Measurements from ENCODE around the gene UBE3B.

UBE3B gene

GRCh38 chr12:109493938-109494337 is 16.5 kb downstream of the UBE3B start:
- no peak for DNase-seq (ENCODE audit: extremely low read depth in 1 of 2, low read depth in 1 of 2)

- no peak for DNase-seq (ENCODE audit: extremely low read depth in 1 of 2, low read depth in 1 of 2)
Observed at GRCh38 chr12:109494348-109494881, 17.0 kb downstream of the UBE3B start.

GRCh38 chr12:109495012-109495411 is 17.6 kb downstream of the UBE3B start:
- DNase-seq (ENCODE audit: extremely low read depth in 1 of 2, low read depth in 1 of 2) = no peak

- DNase-seq (ENCODE audit: extremely low read depth in 1 of 2, low read depth in 1 of 2) = no peak
Observed at GRCh38 chr12:109496306-109496705, 18.9 kb downstream of the UBE3B start.

DNA sequence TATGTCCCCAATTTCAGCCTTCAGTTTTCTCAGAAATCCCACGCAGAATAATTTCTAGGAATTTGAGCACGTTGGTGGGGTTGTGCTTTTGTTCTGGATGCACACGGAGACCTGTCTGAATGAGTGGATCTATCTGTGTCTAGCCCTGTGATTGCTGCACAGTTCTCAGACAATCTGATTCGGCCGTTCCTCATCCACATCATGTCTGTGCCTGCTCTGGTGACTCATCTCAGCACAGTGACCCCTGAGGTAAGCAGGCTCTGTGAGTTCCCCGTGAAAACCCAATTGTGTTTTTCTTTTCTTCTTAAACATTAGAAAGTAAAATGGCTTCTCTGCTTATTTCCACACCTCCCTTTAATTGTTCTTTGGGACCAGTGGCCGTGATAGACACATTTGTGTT is 20.2 kb downstream of the UBE3B start:
- DNase-seq (ENCODE audit: extremely low read depth in 1 of 2, low read depth in 1 of 2) = no peak

DNA sequence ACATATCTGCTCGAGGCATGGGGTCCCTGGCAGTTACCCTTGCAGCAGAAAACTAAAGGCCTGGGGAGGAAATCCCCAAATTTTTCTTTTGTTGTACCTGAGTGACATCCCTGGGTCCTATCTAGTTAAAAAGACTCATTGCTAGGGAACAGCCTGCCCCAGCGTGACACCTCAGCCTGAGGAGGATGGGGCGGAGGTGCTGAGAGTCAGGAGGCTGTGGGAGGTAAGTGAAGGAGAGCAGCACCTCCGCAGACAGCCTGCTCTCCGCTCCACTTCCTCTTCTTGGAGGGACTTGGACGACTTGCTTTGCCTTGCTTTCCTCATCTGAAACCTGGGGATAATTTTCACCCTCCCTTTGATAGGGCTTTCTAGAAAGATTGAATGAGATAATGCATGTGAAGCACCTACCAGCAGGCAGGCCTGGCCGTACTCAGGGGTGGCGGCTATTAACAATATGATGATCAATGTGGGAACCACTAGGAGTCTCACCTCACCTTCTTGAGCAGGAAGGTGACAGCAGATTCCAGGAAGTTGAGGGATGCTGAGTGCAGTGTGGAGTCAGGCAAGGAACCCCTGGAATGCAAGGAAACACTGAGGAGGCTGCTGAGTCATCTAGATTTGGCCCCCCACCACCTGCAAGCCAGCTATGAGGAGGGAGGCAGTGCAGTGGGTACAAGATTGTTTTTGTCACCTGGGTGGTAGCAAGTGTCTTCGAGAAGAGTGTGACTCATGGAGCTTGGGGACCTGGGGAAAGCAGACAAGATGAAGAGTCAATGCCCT is 23.2 kb downstream of the UBE3B start:
- DNase-seq (ENCODE audit: extremely low read depth in 1 of 2, low read depth in 1 of 2) = no peak

DNA sequence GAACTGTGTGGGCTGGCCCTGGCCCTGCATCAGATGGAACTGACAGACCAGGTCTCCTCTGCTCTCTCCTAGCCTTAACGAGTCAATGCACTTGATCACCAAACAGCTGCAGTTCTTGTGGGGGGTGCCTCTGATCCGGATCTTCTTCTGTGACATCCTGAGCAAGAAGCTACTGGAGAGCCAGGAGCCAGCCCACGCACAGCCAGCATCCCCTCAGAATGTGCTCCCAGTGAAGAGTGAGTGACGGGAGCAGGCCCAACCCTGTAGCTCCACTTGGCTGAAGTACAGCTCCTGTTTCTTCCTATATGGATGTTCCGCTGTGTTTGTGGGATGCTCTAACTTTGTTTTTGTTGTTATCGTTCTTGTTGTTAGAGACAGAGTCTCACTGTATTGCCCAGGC is 23.9 kb downstream of the UBE3B start:
- no peak for DNase-seq (ENCODE audit: extremely low read depth in 1 of 2, low read depth in 1 of 2)

DNA sequence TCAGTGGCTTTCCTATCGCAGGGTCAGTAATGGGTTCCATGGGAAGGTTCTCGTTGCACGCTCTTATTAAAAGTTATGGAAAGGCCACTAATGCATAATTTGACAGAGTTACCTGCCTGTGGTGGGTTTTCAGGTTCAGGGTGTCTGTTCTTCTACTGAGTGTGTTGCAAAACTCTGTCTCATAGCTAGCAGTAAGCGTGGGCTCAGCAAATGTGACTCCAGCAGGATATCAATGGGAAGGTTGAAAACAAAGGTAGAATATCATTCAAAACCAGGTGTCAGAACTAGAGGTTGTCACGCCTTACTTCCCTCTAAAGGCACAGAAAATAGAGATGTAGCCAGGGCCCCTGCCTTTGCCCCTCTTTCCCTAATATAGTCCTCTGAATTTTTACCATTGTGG is 24.9 kb downstream of the UBE3B start:
- DNase-seq (ENCODE audit: extremely low read depth in 1 of 2, low read depth in 1 of 2) = no peak

- no peak for DNase-seq (ENCODE audit: extremely low read depth in 1 of 2, low read depth in 1 of 2)
Observed at GRCh38 chr12:109503611-109504010, 26.2 kb downstream of the UBE3B start.

DNA sequence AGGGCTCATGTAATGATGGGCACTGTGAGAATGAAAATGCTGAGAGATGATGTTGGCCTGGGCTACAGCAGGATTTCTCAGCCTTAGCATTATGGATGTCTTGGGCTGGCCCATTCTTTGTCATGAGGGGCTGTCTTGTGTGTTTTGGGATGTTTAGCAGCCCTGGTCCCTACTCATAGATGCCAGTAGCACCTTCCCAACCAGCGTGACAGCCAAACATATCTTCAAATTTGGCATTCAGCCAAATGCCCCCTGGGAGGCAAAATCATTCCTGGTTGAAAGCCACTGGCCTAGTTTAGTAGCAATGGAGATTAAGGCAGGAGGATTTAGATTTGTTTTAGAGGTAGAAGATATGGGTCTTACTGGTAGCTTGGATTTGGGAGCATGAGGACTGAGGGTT is 26.6 kb downstream of the UBE3B start:
- no peak for DNase-seq (ENCODE audit: extremely low read depth in 1 of 2, low read depth in 1 of 2)

- no peak for DNase-seq (ENCODE audit: extremely low read depth in 1 of 2, low read depth in 1 of 2)
Observed at GRCh38 chr12:109510196-109510595, 32.8 kb downstream of the UBE3B start.

GRCh38 chr12:109512608-109513007 is 35.2 kb downstream of the UBE3B start:
- no peak for DNase-seq (ENCODE audit: extremely low read depth in 1 of 2, low read depth in 1 of 2)

GRCh38 chr12:109513051-109513450 is 35.6 kb downstream of the UBE3B start:
- DNase-seq (ENCODE audit: extremely low read depth in 1 of 2, low read depth in 1 of 2) = no peak

- DNase-seq (ENCODE audit: extremely low read depth in 1 of 2, low read depth in 1 of 2) = no peak
Observed at GRCh38 chr12:109513977-109514376, 36.5 kb downstream of the UBE3B start.

DNA sequence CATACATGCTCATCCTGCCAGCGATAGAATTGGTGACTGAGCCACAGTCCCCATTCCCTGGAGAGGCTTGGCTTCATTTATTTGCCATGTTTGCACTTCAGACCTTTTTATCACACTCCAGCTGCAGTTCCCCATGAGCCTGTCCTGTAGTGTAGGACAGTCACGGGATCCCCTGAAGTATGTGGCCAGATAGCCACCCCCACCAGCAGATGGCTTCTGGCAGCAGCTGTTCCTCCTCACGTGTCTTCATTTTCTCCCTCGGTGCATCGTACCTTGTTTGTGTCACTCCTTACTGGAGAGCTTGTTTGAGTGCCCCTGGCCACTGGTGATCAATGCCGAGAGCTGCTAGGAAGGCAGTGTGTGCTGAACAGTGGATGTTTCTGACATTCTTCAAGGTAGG is 40.2 kb downstream of the UBE3B start:
- DNase-seq (ENCODE audit: extremely low read depth in 1 of 2, low read depth in 1 of 2) = no peak

DNA sequence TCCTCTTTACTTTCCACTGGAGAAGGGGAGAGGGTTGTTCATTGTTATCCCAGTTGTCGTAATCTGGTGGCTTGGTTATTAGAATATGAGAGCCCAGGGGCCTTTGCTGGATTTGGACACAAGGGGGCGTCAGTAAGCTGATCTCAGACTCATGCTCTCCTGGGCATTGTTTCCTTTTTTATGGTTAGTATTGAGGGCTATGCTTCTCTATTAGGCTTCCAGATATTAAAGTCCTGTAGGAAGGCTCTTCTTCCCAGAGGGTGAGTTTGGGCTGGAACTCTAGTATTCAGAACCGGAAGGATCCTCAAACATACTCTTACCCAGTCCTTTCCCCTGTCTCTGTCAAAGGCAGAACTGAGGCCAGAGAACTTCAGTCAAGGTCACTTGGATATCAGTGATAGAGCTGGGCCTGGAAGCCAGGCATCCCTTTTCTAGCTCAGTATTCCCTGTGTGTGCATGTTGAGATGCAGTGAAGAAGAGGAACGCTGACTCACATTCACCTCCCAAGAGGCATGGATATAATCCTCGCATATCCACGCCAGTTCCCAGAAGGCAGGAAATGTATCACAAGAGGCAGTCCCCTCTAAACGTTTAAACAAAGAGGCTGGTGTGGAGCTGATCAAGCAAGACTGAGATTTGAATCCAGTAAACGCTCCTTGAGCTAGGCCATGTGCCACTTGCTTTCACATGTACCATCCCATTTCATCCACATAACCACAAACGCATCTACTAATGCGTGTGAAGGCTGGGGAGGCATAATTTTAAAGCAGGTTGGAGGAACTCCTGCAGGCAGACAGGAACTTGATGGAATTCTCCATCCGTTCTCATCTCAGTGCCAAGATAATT is 41.6 kb downstream of the UBE3B start:
- peak in 1 of 2 donors; percentile 20 for DNase-seq (ENCODE audit: extremely low read depth in 1 of 2, low read depth in 1 of 2)

DNA sequence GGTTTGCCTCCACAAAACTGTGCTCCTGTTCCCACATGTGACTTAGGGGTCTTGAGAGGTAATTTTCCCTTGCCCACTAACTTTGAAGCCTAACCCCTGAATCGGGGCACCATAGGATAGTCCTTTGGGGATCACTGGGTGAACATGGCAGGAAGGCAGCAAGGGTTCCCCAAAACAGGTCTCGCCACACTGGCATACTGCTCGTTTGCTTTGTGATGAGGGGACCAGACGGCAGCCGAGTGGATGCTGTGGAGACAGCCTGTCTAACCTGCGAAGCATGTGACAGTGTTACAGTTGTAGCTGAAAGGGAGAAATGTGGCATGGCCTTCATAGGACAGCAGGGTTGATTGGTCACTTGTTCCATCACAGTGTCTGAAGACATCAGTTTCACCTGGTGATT is 42.4 kb downstream of the UBE3B start:
- no peak for DNase-seq (ENCODE audit: extremely low read depth in 1 of 2, low read depth in 1 of 2)

GRCh38 chr12:109521831-109522230 is 44.4 kb downstream of the UBE3B start:
- no peak for DNase-seq (ENCODE audit: extremely low read depth in 1 of 2, low read depth in 1 of 2)

DNA sequence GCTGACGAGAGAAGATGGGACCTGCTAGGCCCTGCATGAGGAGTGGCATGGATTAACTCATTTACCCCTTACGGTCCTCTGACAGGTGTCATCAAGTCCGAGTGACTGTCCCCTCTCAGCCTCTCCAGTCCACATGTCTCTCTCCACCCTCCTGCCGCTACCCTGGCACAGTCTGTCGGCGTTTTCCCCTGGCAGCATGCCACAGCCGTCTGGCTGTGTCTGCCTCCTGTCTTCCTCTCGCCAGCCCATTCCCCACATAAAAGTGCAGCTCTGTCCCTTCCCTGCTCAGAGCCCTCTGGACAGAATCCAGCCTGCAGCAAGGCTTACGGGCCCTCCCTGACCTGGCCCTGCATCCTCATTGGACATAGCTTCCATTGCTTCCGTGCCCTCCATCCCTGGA is 45.6 kb downstream of the UBE3B start:
- DNase-seq (ENCODE audit: extremely low read depth in 1 of 2, low read depth in 1 of 2) = no peak

DNA sequence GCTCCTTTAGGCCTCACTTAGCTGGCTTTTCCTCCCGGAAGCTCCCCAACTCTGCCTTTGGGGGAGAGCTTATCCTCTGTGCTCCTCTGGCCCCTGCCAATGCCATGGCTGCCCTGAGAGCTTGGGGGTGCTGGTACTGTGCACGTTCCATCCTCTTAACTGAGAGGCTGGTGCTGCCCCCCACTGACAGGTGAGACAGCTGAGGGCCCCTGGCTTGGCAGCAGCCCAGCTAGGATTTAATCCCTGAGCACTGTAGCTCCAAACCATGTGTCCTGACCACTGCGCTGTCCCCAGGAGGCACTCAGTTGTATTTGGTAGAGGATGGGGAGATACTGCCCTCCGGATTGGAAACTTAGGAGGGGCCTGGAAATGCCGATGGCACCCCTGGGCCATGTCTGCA is 46.1 kb downstream of the UBE3B start:
- no peak for DNase-seq (ENCODE audit: extremely low read depth in 1 of 2, low read depth in 1 of 2)

GRCh38 chr12:109524466-109525278 is 47.2 kb downstream of the UBE3B start:
- no peak for DNase-seq (ENCODE audit: extremely low read depth in 1 of 2, low read depth in 1 of 2)

Measured in stimulated activated CD8-positive, alpha-beta memory T cell treated with anti-CD3 and anti-CD28 coated beads, Interleukin-7, amount 100 ng/mL, for 48 hours (primary cell).